ENCODE data around the gene CAV2. TPM values are rescaled to one million over a fixed set of nuclear protein-coding genes. Genes with fewer than 3 reads are reported as not detected.
A peak's percentile ranks its signal among the peaks of the same experiment; 100 is the strongest.

CAV2 gene
- total RNA-seq, 2 experiments from 2014 or later, result not detected

- intact Hi-C loops (cut with DNase I, micrococcal nuclease), result no loop called here
- H3K9me3 Mint-ChIP-seq (ENCODE audit: low read depth), result no peaks in the 10 kb centered on the region
- no peak for ATAC-seq
- H3K27me3 Mint-ChIP-seq, result peaks cover 30% of the 10 kb centered on the region
- POLR2A ChIA-PET, result no interaction called here
- no peak overlapping the region for H3K4me3 Mint-ChIP-seq
- peaks cover 9% of the 10 kb centered on the region for H3K4me1 Mint-ChIP-seq
- no peak overlapping the region for H3K27ac Mint-ChIP-seq
- CTCF ChIA-PET, result no interaction called here
- DNase-seq, result no peak
- no peaks in the 10 kb centered on the region for H3K36me3 Mint-ChIP-seq (ENCODE audit: low read depth)
Observed at GRCh38 chr7:116512520-116513188, 13.1 kb downstream of the CAV2 start.

- DNase-seq (no peak), ATAC-seq (no peak)
- intact Hi-C loops (cut with DNase I, micrococcal nuclease), result no loop called here
- Mint-ChIP-seq H3K4me3 (no peak overlapping the region), H3K27me3 (peaks cover 36% of the 10 kb centered on the region), H3K4me1 (peaks cover 9% of the 10 kb centered on the region), H3K27ac (no peak overlapping the region), H3K9me3 (ENCODE audit: low read depth) (no peaks in the 10 kb centered on the region), H3K36me3 (ENCODE audit: low read depth) (no peaks in the 10 kb centered on the region)
- ChIA-PET POLR2A (no interaction called here), CTCF (no interaction called here)
Observed at GRCh38 chr7:116515584-116515983, 16.0 kb downstream of the CAV2 start.

DNA sequence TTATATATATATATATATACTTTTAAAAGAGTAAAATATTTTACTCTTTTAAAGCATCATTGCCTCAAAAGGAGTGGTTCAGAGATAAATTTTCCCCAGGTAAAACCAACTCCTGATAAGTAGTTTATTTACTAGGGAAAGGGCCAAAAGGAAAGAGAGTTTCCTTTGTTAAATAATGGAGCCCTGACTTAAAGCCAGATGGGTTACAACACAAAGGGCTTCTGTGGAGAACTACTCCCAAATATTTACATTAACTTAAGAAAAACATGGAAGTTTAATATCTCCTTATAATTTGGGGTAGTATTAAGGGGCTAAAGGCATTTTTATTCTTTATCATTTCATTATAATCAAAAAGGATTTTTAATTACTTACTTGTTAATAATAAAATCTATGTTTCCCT, 16.8 kb downstream of the CAV2 start:
- Mint-ChIP-seq H3K27ac (no peak overlapping the region), H3K4me1 (peaks cover 8% of the 10 kb centered on the region), H3K27me3 (peaks cover 42% of the 10 kb centered on the region), H3K4me3 (no peak overlapping the region), H3K9me3 (ENCODE audit: low read depth) (no peaks in the 10 kb centered on the region), H3K36me3 (ENCODE audit: low read depth) (no peaks in the 10 kb centered on the region)
- POLR2A ChIA-PET, result no interaction called here
- intact Hi-C loops (cut with DNase I, micrococcal nuclease), result no loop called here
- DNase-seq (no peak), ATAC-seq (no peak)
- CTCF ChIA-PET, result interaction anchor here (0.9 to 1.5 kb wide), 3 partner anchors 10 to 16 kb away, joined by 3 to 5 read pairs (median 3); no protein-coding TSS in a partner anchor

DNA sequence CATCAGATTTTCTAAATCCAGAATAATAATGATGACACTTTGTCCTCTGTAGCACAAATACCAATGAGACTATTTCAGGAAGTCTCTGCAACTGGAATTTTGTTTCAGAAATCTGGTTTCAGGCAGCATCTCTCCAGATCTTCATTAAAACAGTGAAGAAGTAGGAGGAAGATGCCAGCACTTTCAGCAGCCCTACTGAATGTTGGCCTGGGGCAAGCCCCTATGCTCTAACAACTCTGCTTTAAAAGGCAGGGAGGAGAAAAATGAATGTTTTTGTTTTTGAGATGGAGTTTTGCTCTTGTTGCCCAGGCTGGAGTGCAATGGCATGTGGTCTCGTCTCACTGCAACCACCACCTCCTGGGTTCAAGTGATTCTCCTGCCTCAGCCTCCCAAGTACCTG, 18.1 kb downstream of the CAV2 start:
- ChIA-PET POLR2A (no interaction called here), CTCF (no interaction called here)
- intact Hi-C loops (cut with DNase I, micrococcal nuclease), result no loop called here
- Mint-ChIP-seq H3K4me1 (no peaks in the 10 kb centered on the region), H3K27ac (no peak overlapping the region), H3K36me3 (ENCODE audit: low read depth) (no peaks in the 10 kb centered on the region), H3K27me3 (peaks cover 44% of the 10 kb centered on the region), H3K9me3 (ENCODE audit: low read depth) (no peaks in the 10 kb centered on the region), H3K4me3 (no peak overlapping the region)
- no peak for ATAC-seq
- no peak for DNase-seq

- no peaks in the 10 kb centered on the region for H3K9me3 Mint-ChIP-seq (ENCODE audit: low read depth)
- POLR2A ChIA-PET, result no interaction called here
Observed at GRCh38 chr7:116518961-116519360, 19.4 kb downstream of the CAV2 start.

GRCh38 chr7:116521046-116521664, 21.6 kb downstream of the CAV2 start:
- no peaks in the 10 kb centered on the region for H3K36me3 Mint-ChIP-seq (ENCODE audit: low read depth)
- peaks cover 51% of the 10 kb centered on the region for H3K27me3 Mint-ChIP-seq
- H3K4me1 Mint-ChIP-seq, result peaks cover 13% of the 10 kb centered on the region
- CTCF ChIA-PET, result interaction anchor here (1.4 kb wide), 1 partner anchor 262 kb away, joined by 3 read pairs; no protein-coding TSS in a partner anchor
- ATAC-seq, result no peak
- intact Hi-C loops (cut with DNase I, micrococcal nuclease), result no loop called here
- no peak overlapping the region for H3K27ac Mint-ChIP-seq
- H3K9me3 Mint-ChIP-seq (ENCODE audit: low read depth), result no peaks in the 10 kb centered on the region
- no peak overlapping the region for H3K4me3 Mint-ChIP-seq
- POLR2A ChIA-PET, result no interaction called here
- no peak for DNase-seq

More at GRCh38 chr7:116518961-116519360, 19.4 kb downstream of the CAV2 start:
- intact Hi-C loops (cut with DNase I, micrococcal nuclease), result no loop called here
- H3K27me3 Mint-ChIP-seq, result peaks cover 48% of the 10 kb centered on the region
- CTCF ChIA-PET, result interaction anchor here (1.0 kb wide), 1 partner anchor 70 kb away, joined by 3 read pairs; no protein-coding TSS in a partner anchor
- H3K4me1 Mint-ChIP-seq, result no peaks in the 10 kb centered on the region
- H3K4me3 Mint-ChIP-seq, result no peak overlapping the region
- DNase-seq (no peak), ATAC-seq (no peak)
- H3K27ac Mint-ChIP-seq, result no peak overlapping the region
- no peaks in the 10 kb centered on the region for H3K36me3 Mint-ChIP-seq (ENCODE audit: low read depth)

DNA sequence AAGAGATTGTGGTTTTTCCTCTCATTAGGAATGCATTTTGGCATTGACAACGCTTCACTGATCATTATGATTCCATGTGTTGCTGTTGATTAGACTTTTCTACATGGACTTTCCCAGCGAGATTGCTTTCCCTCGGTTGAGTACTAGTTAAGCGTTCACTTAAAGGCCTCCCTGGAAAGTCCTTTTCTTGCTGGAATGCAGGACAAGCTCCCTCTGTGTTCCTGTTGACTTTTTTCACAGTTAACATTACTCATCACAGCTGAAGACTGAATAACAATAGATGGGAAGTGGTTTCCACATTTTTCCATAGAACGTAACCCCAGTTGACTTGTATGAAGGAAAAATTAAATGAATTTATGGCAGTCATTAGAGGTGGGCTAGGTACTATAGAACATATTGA, 22.7 kb downstream of the CAV2 start:
- ATAC-seq (no peak), DNase-seq (no peak)
- CTCF ChIA-PET, result interaction anchor here (1.2 to 1.4 kb wide), 2 partner anchors 68 to 263 kb away, joined by 3 to 4 read pairs; no protein-coding TSS in a partner anchor
- Mint-ChIP-seq H3K27ac (no peak overlapping the region), H3K4me1 (peaks cover 20% of the 10 kb centered on the region), H3K4me3 (no peak overlapping the region), H3K36me3 (ENCODE audit: low read depth) (no peaks in the 10 kb centered on the region), H3K9me3 (ENCODE audit: low read depth) (no peaks in the 10 kb centered on the region), H3K27me3 (peaks cover 62% of the 10 kb centered on the region)
- intact Hi-C loops (cut with DNase I, micrococcal nuclease), result no loop called here
- POLR2A ChIA-PET, result no interaction called here

DNA sequence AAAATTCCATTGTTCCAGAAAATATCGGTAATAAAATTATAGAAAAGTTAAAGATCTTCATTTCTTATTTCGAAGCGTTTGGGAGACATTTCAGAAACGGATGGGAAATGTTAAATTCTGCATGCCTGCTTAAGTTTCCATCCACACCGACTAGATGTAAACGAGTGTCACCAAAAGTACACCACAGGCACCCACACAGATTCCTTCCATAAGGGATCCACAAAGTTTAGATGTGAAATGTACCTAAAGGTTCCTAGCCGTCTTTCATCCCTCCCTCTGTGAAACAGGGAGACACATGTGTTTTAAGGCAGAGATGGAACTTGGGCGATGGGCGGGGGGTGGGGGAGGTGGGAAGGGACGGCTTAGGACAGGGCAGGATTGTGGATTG, 24.7 kb downstream of the CAV2 start:
- Mint-ChIP-seq H3K4me1 (peaks cover 20% of the 10 kb centered on the region), H3K4me3 (no peak overlapping the region), H3K9me3 (ENCODE audit: low read depth) (no peaks in the 10 kb centered on the region), H3K27me3 (peaks cover 67% of the 10 kb centered on the region), H3K36me3 (ENCODE audit: low read depth) (no peaks in the 10 kb centered on the region), H3K27ac (no peak overlapping the region)
- ATAC-seq, result no peak
- intact Hi-C loops (cut with DNase I, micrococcal nuclease), result no loop called here
- DNase-seq, result no peak
- ChIA-PET CTCF (interaction anchor here (1.2 kb wide), 1 partner anchor 7 kb away, joined by 5 read pairs; no protein-coding TSS in a partner anchor), POLR2A (no interaction called here)

DNA sequence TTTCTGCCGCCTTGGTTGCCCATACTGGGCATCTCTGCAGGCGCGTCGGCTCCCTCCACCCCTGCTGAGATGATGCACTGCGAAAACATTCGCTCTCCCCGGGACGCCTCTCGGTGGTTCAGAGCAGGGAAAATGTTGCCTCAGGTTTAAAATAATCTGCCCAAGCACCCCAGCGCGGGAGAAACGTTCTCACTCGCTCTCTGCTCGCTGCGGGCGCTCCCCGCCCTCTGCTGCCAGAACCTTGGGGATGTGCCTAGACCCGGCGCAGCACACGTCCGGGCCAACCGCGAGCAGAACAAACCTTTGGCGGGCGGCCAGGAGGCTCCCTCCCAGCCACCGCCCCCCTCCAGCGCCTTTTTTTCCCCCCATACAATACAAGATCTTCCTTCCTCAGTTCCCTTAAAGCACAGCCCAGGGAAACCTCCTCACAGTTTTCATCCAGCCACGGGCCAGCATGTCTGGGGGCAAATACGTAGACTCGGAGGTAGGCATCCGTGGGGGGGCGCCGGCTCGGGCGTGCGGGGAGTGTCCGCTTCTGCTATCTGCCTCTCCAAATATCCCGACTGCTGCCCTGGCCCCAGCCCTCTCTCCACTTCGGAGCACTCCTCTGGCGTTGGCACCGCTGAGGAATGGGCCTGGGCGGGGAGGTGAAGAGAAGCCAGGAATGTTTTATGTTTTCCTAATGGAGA, 25.2 kb downstream of the CAV2 start, which contains the start of gene CAV1:
CAV1 (plus strand) TSS at position 428 of the 689 bp plus-strand sequence; CDS start at position 455, 27 bp downstream.
- intact Hi-C loops (cut with DNase I, micrococcal nuclease), result loop anchor here in 1 of 2 experiments (1.0 to 5.0 kb wide), 2 partner anchors 63 to 351 kb away; no protein-coding TSS in a partner anchor
- ChIA-PET CTCF (interaction anchor here (2.1 kb wide), 1 partner anchor 267 kb away, joined by 12 read pairs; no protein-coding TSS in a partner anchor), POLR2A (interaction anchor here (0.9 kb wide), 1 partner anchor 49 kb away, joined by 3 read pairs; no protein-coding TSS in a partner anchor)
- Mint-ChIP-seq H3K4me3 (peak within 1 kb of the TSS; percentile 71), H3K4me1 (peaks cover 20% of the 10 kb centered on the region), H3K27ac (no peak within 1 kb of the TSS), H3K36me3 (ENCODE audit: low read depth) (no peaks in the 10 kb centered on the region), H3K27me3 (peaks cover 62% of the 10 kb centered on the region), H3K9me3 (ENCODE audit: low read depth) (no peaks in the 10 kb centered on the region)
- peak; percentile 47 for ATAC-seq
- DNase-seq, result peak; percentile 63

- Mint-ChIP-seq H3K36me3 (ENCODE audit: low read depth) (no peaks in the 10 kb centered on the region), H3K27ac (no peak overlapping the region), H3K9me3 (ENCODE audit: low read depth) (no peaks in the 10 kb centered on the region), H3K4me1 (peaks cover 20% of the 10 kb centered on the region), H3K27me3 (peaks cover 59% of the 10 kb centered on the region), H3K4me3 (peak overlapping the region; percentile 71)
- POLR2A ChIA-PET, result interaction anchor here (0.6 to 0.9 kb wide), 2 partner anchors 48 to 105 kb away, joined by 3 read pairs; no protein-coding TSS in a partner anchor
- peak; percentile 50 for DNase-seq
- intact Hi-C loops (cut with DNase I, micrococcal nuclease), result loop anchor here in 1 of 2 experiments (1.0 to 5.0 kb wide), 2 partner anchors 62 to 352 kb away; no protein-coding TSS in a partner anchor
- CTCF ChIA-PET, result interaction anchor here (0.6 to 2.1 kb wide), 12 partner anchors 9 to 784 kb away, joined by 3 to 12 read pairs (median 3); no protein-coding TSS in a partner anchor
- peak; percentile 27 for ATAC-seq
Observed at GRCh38 chr7:116525298-116525912, 25.9 kb downstream of the CAV2 start.

Data from activated CD4-positive, alpha-beta T cell treated with anti-CD3 and anti-CD28 coated beads for 36 hours (primary cell).